Left lung (tissue), 10 donors: Measurements from ENCODE around the gene ZBTB20. TPM values are rescaled to one million over a fixed set of nuclear protein-coding genes. Genes with fewer than 3 reads are reported as not detected.

Source experiments
- ATAC-seq: fragments of 200-7000 bp; cut with Tn5 transposase; one replicate; pipeline ENCODE4 v1.9.1; 2020; ENCODE audit warnings: moderate library complexity
- DNase-seq, 4 donors: peaks; one replicate each; pipeline ENCODE4 v3.0.0-alpha.2; 2013 to 2020
- H3K27ac ChIP-seq, 2 donors: fragments of 200-600 bp; sonication (generic) in 1 of 2; one replicate each; pipeline versions ENCODE4 v1.5.0 to v1.8.0; 2020 to 2021
- H3K27me3 ChIP-seq, 2 donors: fragments of 200-600 bp; sonication (generic) in 1 of 2; one replicate each; pipeline versions ENCODE4 v1.5.0 to v1.8.0; 2020 to 2021
- H3K36me3 ChIP-seq, 2 donors: fragments of 200-600 bp; sonication (generic) in 1 of 2; one replicate each; pipeline versions ENCODE4 v1.5.0 to v1.8.0; 2020 to 2021
- H3K4me1 ChIP-seq, 2 donors: fragments of 200-600 bp; one replicate each; pipeline ENCODE4 v1.8.0; 2021
- H3K4me3 ChIP-seq, 2 donors: fragments of 200-600 bp; sonication (generic) in 1 of 2; one replicate each; pipeline versions ENCODE4 v1.5.0 to v1.8.0; 2020 to 2021; ENCODE audit warnings: mild to moderate bottlenecking in 1 of 2
- H3K9me3 ChIP-seq, 2 donors: fragments of 200-600 bp; sonication (generic) in 1 of 2; one replicate each; pipeline versions ENCODE4 v1.5.0 to v1.8.0; 2020 to 2021
- CTCF ChIP-seq, 2 donors: fragments of 200-600 bp; sonication (generic) in 1 of 2; IDR thresholded peaks; one replicate each; pipeline versions ENCODE4 v1.5.0 to v1.8.0; 2021; ENCODE audit warnings: antibody characterized with exemption in 2 of 2
- intact Hi-C, 2 donors: fragments of 100-400 bp; cut with DNase I; formaldehyde crosslinking; loops; one replicate each; pipeline versions ENCODE4 v1.11.2 to v1.14.2; 2022
- polyA plus RNA-seq, 6 donors: library from polyadenylated mRNA; unstranded; fragments of 120-200 nt; gene quantifications; one replicate each; pipeline ENCODE4 v1.2.1, GENCODE V29; 2013; ENCODE audit not compliant: insufficient read length in 6 of 6
- total RNA-seq, 2 donors: library from RNA; stranded (reverse); fragmentation: NEBNext Ultra II Directional; extraction: Animal tissue kit (Norgen Biotek cat#: 25700); gene quantifications; one replicate each; pipeline ENCODE4 v1.2.1, GENCODE V29; 2021
- donor health status: DM: no; HTN: yes; CAD: no.
- donor health status: DM: no; HTN: no; CAD: no.

ZBTB20 gene
- total and polyA plus RNA-seq, 8 donors = 1.1 to 63.5 (median 6.0) TPM

GRCh38 chr3:114402838-114403237, 744.2 kb downstream of the ZBTB20 start:
- H3K9me3 ChIP-seq = no peaks in the 10 kb centered on the region
- H3K27me3 ChIP-seq = no peaks in the 10 kb centered on the region
- H3K36me3 ChIP-seq = no peaks in the 10 kb centered on the region
- no peak for TF ChIP-seq CTCF (IDR thresholded peaks at IDR 0.05)
- H3K4me3 ChIP-seq = no peak overlapping the region
- H3K4me1 ChIP-seq = peaks cover 0 to 14% of the 10 kb centered on the region in 2 donors
- no peak for DNase-seq
- no peak overlapping the region for H3K27ac ChIP-seq
- no peak for ATAC-seq
- intact Hi-C loops = no loop called here

GRCh38 chr3:114401346-114401745, 745.7 kb downstream of the ZBTB20 start:
- no peak overlapping the region for H3K27ac ChIP-seq
- H3K4me1 ChIP-seq = peaks cover 0 to 6% of the 10 kb centered on the region in 2 donors
- DNase-seq (no peak), ATAC-seq (no peak)
- intact Hi-C loops = no loop called here
- no peaks in the 10 kb centered on the region for H3K27me3 ChIP-seq
- no peaks in the 10 kb centered on the region for H3K9me3 ChIP-seq
- no peaks in the 10 kb centered on the region for H3K36me3 ChIP-seq
- H3K4me3 ChIP-seq = no peak overlapping the region
- TF ChIP-seq CTCF (IDR thresholded peaks at IDR 0.05) = no peak

GRCh38 chr3:114400371-114400770, 746.7 kb downstream of the ZBTB20 start:
- no peaks in the 10 kb centered on the region for H3K36me3 ChIP-seq
- peak; percentile 58 for ATAC-seq
- no peak for DNase-seq
- H3K9me3 ChIP-seq = no peaks in the 10 kb centered on the region
- H3K27me3 ChIP-seq = no peaks in the 10 kb centered on the region
- no peak for TF ChIP-seq CTCF (IDR thresholded peaks at IDR 0.05)
- no peak overlapping the region for H3K4me3 ChIP-seq
- intact Hi-C loops = no loop called here
- no peak overlapping the region for H3K27ac ChIP-seq
- no peaks in the 10 kb centered on the region for H3K4me1 ChIP-seq

- Histone ChIP-seq H3K36me3 (no peaks in the 10 kb centered on the region), H3K4me1 (no peaks in the 10 kb centered on the region), H3K9me3 (no peaks in the 10 kb centered on the region), H3K4me3 (no peak overlapping the region), H3K27ac (no peak overlapping the region), H3K27me3 (no peaks in the 10 kb centered on the region)
- ATAC-seq (no peak), DNase-seq (no peak)
- intact Hi-C loops = no loop called here
- no peak for TF ChIP-seq CTCF (IDR thresholded peaks at IDR 0.05)
Measured at GRCh38 chr3:114394551-114394950, 752.5 kb downstream of the ZBTB20 start.

GRCh38 chr3:114393367-114394072, 753.6 kb downstream of the ZBTB20 start:
- DNase-seq (peak in 1 of 4 donors; percentile 53), ATAC-seq (no peak)
- TF ChIP-seq CTCF (IDR thresholded peaks at IDR 0.05) = no peak
- Histone ChIP-seq H3K27ac (no peak overlapping the region), H3K4me1 (no peaks in the 10 kb centered on the region), H3K36me3 (peaks cover 0 to 4% of the 10 kb centered on the region in 2 donors), H3K4me3 (no peak overlapping the region), H3K9me3 (no peaks in the 10 kb centered on the region), H3K27me3 (no peaks in the 10 kb centered on the region)
- intact Hi-C loops = no loop called here
